NCI-H82 (cell line): ENCODE measurements around the gene COTL1.

Experiments used
- DNase-seq: peaks from one replicate; lab custom pipeline; 2025; lab: John Stamatoyannopoulos, UW

Gene COTL1

DNA sequence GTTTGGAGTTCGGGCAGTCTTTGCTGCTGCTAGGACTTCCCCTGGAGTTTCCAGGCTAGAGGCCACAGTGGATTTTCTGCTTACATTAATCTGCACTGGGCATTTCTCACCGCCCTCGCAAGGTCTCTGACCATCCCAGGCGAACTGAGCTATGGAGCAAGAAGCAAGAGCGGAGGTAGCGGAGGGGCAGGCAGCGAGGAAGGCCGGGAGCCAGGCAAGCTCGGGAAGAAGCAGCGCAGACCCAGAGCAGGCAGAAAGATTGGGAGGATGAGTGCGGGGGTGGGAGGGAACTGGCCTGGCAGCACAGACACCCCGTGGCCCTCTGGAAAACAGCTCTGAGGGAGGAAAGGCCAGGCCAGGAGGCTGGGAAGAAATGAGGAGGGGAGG lies 3.8 kb downstream of the COTL1 start:
- no peak for DNase-seq

DNA sequence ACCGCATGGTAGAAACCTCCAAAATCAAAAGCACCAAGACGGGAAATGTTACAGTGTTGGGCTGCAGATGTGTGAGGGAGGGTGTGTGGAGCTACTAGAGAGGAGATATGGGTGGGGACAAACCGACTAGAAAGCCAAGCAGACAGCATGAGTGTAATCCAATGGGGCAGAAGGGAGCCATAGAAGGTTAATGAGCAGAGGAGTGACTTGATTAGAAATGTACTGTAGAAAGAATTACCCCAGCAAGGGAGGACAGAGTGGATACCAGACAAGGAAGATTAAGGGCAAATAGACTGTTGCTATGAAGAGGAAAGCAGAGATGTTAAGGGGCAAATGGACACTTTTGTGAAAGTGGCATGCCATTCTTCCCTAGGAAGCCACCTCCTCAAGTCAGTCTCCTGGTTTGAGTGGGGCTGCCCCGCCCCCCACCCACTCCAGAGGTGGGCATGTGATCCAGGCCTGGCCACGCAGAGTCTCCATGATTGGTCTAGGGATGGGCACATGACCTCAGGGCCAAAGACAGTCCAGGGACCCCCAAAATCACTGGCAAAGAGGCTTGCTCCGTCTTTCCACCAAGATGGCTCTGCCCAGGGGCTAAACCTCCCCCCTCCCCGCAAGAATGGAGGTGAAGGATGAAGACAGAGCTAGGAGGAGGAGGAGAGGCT lies 4.3 kb downstream of the COTL1 start:
- no peak for DNase-seq

DNA sequence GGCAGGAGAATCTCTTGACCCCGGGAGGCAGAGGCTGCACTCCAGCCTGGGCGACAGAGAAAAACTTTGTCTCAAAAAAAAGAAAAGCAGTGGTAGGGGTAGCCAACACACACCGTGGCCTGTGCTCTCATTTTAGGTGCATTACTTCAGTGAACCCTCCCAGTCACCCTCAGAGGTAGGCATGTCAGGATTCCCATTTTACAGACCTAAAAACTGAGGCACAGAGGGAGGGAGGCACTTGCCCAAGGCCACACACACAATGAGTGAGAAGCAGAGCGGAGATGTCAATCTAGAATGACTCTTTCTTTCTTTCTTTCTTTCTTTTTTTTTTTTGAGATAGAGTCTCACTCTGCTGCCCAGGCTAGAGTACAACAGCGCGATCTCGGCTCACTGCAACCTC lies 5.2 kb downstream of the COTL1 start:
- DNase-seq = no peak

DNA sequence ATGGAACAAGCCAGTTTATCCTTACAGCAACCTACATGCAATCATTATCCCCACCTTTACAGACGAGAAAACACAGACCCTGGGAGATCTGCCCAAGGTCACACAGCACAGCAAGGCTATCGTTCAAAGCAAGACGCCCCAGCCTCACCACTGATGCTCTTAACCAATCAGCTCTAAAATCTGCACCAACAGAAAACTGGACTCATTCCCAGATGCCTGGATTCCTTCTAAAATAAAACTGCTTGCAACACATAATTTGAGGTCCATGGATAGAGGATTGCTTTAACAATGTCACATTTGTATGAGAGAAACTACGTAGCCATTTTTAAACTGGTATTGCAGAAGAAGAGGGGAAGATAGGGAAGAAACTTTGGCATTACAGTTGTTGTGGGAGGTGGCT lies 6.8 kb downstream of the COTL1 start:
- no peak for DNase-seq

DNA sequence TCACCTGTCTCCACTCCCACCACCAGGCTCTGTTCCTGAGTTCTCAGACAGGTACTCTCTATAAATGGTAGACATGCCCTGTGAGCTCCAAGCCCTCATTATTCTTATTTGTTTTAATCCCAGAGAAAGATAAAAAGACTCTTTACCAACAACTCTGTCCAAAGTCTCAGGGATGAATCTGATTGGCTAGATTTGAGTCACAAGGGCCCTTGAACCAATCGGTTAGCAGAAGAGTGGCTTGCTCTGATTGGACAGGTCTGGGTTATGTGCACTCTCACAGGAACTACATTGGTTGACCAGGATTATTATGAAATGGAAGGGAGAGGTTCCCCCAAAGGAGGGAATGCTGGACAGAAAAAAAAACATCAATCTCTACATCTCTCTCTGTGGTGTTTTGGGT lies 7.5 kb downstream of the COTL1 start:
- peak; percentile 4 for DNase-seq

DNA sequence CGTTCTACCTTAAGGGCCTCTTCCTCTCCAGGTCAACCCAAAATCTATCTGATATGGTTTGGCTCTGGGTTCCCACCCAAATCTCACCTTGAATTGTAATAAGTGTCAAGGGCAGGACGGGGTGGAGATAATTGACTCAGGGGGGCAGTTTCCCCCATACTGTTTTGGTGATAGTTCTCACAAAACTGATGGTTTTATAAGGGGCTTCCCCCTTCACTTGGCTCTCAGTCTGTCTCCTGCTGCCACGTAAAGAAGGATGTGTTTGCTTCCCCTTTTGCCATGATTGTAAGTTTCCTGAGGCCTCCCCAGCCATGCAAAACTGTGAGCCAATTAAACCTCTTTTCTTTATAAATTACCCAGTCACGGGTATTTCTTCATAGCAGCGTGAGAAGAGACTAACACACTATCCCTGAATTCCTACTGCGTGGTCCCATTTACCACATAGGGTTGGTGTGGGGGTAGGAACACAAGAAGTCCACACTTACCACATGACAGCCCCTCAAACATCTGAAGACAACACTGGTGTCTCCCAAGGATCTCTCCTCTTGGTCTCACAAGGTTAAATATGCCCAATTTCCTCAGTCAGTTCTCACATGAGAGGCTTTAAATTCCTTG lies 8.2 kb downstream of the COTL1 start:
- no peak for DNase-seq

DNA sequence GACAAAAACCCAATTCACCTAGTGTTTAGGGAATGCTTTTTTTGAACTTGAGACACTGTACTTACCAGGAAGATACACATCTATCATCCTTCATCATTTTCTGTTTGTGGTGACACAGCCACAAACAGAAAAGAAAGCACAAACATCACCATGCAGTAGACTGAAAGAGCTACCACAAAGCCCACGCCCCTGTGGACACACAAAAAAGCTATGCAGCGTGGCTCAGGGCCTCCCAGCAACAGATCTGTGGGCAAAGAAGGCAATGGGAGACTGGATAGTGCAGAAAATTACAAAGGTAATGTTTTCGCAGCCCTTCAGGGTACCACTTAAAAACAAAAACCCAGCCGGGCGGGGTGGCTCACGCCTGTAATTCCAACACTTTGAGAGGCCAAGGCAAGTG lies 9.6 kb downstream of the COTL1 start:
- no peak for DNase-seq

DNA sequence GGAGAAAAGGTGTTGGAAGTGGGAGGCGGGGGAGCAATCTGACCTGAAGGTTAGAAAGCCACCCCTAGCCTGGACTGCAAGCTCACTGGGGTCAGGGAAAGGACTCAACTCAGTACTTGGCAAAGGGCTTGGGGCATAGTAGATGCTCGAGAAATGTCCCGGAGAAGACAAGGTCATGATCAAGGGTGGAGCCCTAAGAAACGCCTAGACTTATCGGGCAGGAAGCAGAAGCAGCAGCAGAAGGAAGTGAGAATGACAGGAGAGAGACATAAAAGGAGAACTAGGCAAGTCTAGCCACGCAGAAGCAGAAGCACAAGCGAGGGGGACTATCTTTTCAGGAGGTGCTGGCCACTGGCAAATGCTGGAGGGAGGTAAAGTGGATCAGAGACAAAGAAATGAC lies 10.2 kb downstream of the COTL1 start:
- no peak for DNase-seq

DNA sequence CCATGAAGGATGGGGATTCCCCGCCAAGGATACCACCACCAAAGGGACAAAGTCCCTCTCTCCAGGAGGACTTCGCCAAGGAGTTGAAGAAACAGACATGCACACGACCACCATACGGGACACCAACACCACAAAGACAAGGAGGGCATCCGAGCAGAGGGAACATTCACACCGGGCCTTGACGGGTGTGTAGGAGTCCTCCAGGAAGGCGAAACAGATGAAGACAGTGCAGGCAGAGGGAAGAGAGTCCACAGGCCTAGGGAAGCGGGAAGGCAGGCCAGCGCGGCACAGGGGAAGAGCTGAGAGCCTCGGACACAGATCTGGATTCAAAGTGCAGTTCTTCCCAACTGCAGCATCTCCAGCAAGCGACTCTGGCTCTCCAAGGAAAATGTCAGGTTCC lies 10.8 kb downstream of the COTL1 start:
- DNase-seq = no peak

DNA sequence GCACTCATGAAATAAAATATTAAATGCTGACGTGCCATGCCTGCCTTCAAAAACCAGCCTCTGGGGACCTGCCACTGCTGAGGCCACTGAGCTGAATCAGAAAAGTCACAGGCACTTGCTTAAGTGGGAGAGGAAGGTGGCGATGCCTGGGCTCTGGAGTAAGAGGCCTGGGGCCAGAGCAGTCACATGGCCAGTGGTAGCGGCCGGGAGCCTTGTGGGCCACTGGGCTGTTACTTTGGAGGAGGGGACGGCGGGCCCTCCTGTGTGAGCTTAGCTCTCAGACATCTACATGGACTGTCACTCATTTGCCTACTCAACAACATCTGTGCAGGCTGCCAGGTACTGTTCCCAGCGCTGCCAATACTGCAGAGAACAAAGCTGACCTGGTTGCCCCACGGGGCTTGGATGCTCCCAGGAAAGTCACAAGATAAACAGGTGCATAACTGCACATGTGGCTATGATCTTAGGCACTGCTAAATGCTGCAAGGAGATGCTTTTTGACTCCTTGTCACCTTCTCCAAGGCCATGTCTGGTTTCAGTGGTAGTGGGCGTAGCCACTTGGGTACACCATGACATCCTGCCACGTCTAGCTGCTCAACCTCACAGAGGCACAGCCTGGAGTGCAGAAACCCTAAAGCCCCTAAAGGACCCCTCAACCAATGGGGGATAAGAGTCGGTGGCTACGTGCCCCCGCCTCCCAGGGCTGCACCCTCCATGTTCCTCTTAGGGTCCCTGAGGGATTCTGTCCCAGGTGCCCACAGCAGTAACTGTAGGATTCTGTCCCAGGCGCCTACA lies 11.6 kb downstream of the COTL1 start:
- no peak for DNase-seq

DNA sequence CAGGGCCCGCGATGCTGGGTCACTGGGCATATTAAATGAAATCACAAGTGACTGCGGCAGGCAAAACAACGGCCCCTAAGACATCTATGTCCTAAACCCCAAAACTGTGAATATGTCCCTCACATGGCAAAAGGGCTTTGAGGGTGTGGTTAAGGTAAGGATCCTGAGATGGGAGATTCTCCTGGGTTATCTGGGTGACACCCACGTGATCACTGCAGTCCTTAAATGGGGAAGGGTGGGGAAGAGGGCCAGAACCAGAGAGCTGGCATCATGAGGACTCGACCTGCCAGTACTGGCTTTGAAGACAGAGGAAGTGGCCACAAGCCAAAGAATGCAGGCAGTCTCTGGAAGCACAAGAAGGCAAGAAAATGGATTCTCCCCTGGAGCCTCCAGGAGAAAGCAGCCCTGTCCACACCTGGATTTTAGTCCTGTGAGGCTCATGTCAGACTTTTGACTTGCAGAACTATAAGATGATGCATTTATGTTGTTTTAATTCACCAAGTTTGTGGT lies 12.5 kb downstream of the COTL1 start:
- DNase-seq = no peak

DNA sequence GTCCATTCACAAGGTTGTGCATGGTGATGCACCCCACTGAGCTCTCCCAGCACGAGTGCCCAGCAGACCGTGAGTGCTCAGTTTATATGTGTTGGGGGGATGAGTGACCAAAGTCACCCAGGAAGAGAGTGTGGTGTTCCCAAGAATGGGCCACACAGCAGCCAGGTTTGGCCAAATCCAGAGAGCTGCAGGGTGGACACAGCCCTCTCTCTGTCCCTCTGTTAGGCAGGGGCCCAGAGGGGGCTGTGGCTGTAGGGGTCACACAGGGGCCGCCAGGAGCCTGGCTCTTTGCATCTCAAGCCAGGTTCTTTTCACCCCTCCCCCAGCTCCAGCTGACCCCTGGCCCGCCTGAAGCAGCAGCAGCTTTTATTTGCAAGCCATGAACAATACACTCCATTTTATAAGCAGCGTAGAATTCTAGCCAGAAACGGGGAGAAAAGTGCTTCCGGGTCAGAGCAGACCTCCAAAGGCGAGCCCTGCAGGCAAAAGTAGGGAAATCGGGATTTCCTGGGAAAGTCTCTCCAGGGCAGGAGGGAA lies 13.3 kb downstream of the COTL1 start:
- no peak for DNase-seq

DNA sequence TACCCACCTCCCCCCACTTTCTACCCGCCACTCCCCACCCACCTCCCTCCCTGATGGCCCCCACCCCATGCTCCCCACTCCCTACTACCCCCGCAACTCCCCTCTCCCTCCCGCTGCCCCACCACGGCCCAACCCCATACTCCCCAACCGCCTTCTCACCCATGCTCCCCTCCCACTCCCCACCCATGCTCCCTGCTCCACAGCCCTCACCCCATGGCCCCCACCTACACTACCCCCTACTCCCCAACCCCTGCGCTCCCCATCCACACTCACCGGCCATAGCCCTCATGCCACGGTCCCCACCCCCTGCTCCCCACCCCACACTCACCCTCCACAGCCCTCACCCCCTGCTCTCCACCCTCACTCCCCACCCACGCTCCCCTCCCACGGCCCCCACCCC lies 13.9 kb downstream of the COTL1 start:
- DNase-seq = no peak

DNA sequence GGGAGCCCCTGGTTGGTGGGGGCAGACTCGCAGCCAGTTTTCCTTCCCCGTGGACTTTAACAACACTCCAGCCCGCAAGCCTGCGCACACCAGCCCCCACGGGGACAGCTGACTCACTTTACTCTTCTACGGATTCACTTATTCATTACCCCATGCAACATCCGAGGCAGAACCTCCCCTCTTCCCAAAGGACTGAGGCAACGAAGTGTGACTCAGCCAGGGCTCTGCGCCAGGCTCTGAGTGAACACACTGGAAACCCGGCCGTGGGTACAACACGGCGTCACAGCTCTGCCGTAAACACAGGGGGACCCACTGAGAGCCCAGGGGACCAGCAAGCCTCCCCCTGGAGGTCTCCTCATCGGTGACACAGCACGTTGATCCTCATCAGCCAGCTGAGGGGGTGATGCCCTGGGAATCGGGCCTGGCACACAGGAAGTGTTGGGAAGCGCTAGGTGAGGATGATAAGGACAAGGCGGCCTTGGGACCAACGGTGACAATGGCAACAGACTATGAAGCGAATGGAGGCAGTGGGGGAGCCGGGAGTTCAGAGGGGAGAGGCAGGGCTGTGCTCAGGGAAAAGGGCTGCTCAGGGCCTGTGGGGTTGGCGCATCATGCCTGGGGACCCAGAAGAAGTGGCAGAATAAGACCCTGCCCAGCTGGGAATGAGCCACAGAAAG lies 14.6 kb downstream of the COTL1 start:
- DNase-seq = no peak

DNA sequence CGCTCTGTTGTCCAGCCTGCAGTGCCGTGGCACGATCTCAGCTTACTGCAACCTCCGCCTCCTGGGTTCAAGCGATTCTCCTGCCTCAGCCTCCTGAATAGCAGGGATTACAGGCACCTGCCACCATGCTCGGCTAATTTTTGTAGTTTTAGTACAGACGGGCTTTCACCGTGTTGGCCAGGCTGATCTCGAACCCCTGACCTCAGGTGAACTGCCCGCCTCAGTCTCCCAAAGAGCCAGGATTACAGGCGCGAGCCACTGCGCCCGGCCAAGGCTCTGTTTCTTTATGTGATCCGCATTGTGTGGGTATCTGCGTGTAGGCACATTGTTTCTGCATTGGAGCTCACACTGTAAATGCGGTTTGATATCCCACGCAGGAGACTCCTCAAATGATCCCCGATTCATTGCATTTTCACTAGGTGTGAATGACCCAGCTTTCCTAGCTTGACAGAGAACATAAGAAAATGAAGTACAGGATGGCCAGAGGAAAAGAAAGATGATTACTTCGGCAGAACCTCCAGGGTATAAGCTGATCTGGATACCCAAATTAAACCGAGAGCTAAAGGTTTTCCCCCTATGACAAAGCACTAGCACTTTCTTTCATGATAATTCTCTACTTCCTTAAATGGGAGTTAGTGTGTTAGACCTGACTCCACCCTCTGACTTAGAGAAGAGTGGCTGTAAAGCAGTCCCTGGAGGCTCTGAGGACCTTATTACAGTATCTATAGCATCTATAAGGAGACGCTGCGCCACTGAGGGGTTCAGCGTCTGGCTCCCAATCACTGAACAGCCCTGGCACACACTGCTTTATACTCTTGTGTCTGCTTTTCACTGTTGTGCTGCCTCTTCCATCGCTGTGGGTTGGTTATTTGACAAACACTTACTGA lies 17.3 kb downstream of the COTL1 start:
- peak; percentile 35 for DNase-seq

DNA sequence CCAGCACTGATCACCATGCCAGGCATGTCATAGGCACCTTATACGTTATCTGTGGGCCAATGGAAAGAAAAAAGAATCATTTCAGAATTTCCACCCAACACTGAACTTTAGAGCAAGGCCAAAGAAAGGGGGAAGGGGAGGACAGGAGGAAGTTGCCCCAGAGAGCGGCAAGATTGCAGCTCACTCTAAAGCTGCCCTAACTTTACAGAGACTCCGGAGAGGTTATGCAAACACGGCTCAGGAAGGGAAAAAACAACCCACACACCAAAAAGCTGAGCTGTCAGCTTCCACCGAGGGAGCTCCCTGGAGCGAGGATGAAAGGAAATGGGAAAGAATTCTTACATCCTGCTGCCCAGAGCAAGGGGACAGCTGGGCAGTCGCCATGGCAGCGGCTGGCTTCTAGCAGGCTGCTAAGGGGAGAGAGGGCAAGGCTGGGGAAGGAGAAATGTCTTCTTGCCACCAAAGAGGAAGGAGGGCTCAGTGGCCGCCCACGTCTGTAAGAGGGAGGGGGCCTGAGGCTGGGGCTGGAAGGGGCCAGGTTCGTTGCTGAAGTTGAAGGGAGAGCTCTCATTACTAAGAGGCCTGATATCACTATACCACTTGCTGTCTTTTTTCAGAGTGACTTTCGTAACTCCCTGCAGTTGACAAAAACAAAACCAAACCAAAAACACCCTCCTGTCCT lies 18.2 kb downstream of the COTL1 start:
- DNase-seq = peak; percentile 63

DNA sequence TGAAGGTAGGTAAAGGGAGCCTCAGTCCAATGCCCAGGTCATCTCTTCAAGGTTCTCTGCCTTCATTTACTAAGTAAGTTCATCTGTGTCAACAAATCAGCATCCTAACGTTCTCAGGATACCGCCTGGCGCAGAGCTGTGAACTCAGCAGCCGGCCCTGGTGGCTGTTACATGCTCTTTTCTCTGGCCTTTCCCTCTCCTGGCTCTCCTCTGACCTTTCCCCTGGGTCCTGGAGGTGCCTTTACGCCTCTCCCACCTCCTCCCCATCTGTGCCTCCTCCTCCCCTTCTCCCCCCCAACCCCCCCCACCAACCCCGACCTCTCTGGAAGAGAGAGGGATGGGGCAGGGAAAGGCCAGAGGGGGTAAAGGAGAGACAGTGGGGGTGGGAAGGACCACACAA lies 19.5 kb downstream of the COTL1 start:
- peak; percentile 45 for DNase-seq

DNA sequence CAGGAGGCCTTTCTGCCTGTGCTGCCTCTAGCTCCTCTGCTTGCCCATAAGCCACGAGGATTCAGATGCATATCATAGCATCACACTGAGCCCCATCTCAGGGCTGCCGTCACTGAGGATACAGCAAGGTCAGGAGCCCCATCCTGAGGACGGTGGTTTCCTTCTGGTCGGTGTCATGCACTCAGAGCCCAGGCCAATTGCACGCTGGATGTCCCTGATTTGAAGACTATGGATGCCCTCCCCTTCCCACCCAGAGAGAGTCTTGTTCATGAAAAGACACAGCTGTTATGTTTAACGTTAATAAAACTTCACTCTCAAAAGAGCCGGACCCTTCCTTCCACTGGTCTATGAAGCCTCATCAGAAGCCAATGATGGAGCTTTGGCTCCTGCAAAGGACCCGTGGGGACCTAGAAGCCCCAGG lies 19.9 kb downstream of the COTL1 start:
- no peak for DNase-seq

DNA sequence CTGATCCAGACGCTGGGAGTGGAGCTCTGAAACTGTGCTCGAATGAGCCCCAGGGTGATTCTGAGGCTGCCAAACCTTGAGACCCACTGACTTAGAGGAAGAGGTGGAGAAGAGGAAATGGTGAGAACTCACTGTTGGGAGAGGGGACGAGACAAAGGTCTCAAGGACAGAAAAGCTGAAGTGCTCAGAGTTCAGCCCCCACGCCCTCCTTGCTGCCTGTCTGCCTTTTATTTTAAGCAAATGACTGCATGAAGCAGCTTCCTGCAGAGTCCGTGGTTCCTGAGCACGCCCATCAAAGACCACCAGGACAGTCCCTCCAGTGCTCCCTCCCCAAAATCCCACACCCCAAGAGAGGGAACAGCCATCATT lies 20.4 kb downstream of the COTL1 start:
- no peak for DNase-seq

DNA sequence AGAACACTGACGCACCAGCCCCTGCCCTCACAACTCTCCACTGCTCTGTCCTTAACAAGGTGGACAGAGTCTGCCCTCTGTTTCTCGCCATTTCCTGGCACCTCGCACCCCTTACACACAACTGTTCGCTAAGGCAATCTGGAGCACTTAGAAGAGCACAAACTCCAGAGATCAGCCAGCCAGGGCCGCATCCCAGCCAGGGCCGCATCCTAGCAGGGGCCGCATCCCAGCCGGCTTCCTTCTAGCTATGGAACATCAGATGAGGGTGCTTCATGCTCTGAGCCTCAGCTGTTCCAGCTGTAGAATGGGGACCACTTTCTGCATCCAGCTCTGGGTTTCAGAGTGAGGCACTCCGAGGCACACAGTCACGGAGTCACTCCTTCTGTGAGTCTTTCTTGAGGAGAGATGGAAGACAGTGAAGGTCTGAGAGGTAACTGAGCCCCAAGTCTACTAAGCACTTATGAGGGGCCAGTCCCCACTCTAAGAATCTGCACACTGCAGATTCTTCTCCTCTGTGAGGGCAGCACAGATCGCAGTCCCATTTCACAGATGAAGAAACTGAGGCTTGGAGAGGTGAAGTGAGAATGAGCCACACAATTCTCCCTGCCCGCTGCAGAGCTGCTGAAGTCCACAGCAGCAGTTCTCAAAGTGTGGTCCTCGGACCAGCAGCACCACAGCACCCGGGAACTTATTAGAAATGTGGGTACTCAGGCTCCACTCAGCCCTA lies 20.9 kb downstream of the COTL1 start:
- no peak for DNase-seq
